H1 (cell line): ENCODE data around the gene MYO9B. TPM values are rescaled to one million over a fixed set of nuclear protein-coding genes. Genes with fewer than 3 reads are reported as not detected.

Experiments used
- CTCF ChIA-PET: fragments of 300-600 bp; sonication (Branson Sonifier 250); formaldehyde crosslinking; loops from one replicate; lab custom pipeline; 2021; ENCODE audit not compliant: partially characterized antibody; lab: Charles Lee
- POLR2A ChIA-PET: fragments of 300-600 bp; sonication (Branson Sonifier 250); formaldehyde crosslinking; loops from one replicate; lab custom pipeline; 2021; ENCODE audit warnings: inconsistent platforms; ENCODE audit not compliant: partially characterized antibody; lab: Charles Lee
- DNase-seq, 2 experiments: peaks; one replicate each; pipeline versions ENCODE4 v3.0.0 to v3.0.0-alpha.2; 2010 to 2022; ENCODE audit warnings: low spot score in 2 of 2, low read depth in 1 of 2, mixed read lengths in 1 of 2
- FAIRE-seq: peaks from 2 replicates; lab custom pipeline; 2011; peaks lifted over from hg19 to GRCh38; lab: Jason Lieb, UNC
- H2AFZ ChIP-seq: 2 replicates; pipeline ENCODE4 v1.8.1; 2012; ENCODE audit warnings: low read length, inconsistent platforms
- H2AK5ac ChIP-seq: 2 replicates; pipeline ENCODE4 v1.6.1; 2013; ENCODE audit warnings: low read depth, low read length
- H2BK120ac ChIP-seq: replicated peaks from 2 replicates; pipeline ENCODE3; 2013; ENCODE audit warnings: low read depth, low read length, inconsistent platforms
- H2BK12ac ChIP-seq: 2 replicates; pipeline ENCODE4 v1.6.1; 2013; ENCODE audit warnings: low read depth, low read length
- H2BK15ac ChIP-seq: 2 replicates; pipeline ENCODE4 v1.6.1; 2013; ENCODE audit warnings: low read length
- H2BK20ac ChIP-seq: 2 replicates; pipeline ENCODE4 v1.6.1; 2013; ENCODE audit warnings: low read length
- H2BK5ac ChIP-seq: 2 replicates; pipeline ENCODE4 v1.6.1; 2013; ENCODE audit warnings: low read depth, low read length
- H3K14ac ChIP-seq: 2 replicates; pipeline ENCODE4 v1.6.1; 2013; ENCODE audit warnings: inconsistent platforms; ENCODE audit not compliant: insufficient read length
- H3K18ac ChIP-seq: 2 replicates; pipeline ENCODE4 v1.6.1; 2013; ENCODE audit warnings: low read length; ENCODE audit errors: extremely low read depth
- H3K23ac ChIP-seq: 2 replicates; pipeline ENCODE4 v1.6.1; 2013; ENCODE audit warnings: inconsistent platforms; ENCODE audit not compliant: insufficient read length
- H3K23me2 ChIP-seq: 2 replicates; pipeline ENCODE4 v1.6.1; 2013; ENCODE audit warnings: low read depth, low read length
- H3K27ac ChIP-seq: 2 replicates; pipeline ENCODE4 v1.6.1; 2011; ENCODE audit warnings: low read depth, low read length, inconsistent platforms
- H3K27me3 ChIP-seq, 4 experiments: replicated peaks in 1 of 4; 1 replicate in 1 of 4; 2 replicates in 3 of 4; pipeline versions ENCODE4 v1.6.1 to v1.8.1; 2011 to 2013; ENCODE audit warnings: low read length in 3 of 4, mild to moderate bottlenecking in 3 of 4, inconsistent platforms in 2 of 4, mixed read lengths in 2 of 4, moderate library complexity in 1 of 4; ENCODE audit not compliant: control insufficient read depth in 3 of 4, insufficient read depth in 3 of 4; ENCODE audit errors: extremely low read depth in 1 of 4
- H3K36me3 ChIP-seq, 4 experiments: 2 replicates each; pipeline versions ENCODE4 v1.6.1 to v1.8.1; 2011 to 2013; ENCODE audit warnings: mild to moderate bottlenecking in 4 of 4, low read length in 3 of 4, moderate library complexity in 2 of 4, control low read depth in 1 of 4, inconsistent platforms in 1 of 4; ENCODE audit not compliant: insufficient read depth in 4 of 4, control insufficient read depth in 2 of 4
- H3K4ac ChIP-seq: replicated peaks from 2 replicates; pipeline ENCODE3; 2013; ENCODE audit warnings: low read length, low read depth, mixed read lengths, inconsistent platforms; ENCODE audit not compliant: insufficient read length
- H3K4me1 ChIP-seq, 4 experiments: replicated peaks in 1 of 4; 1 replicate in 1 of 4; 2 replicates in 3 of 4; pipeline versions ENCODE4 v1.6.1 to v1.8.1; 2011 to 2013; ENCODE audit warnings: low read length in 3 of 4, inconsistent platforms in 2 of 4, mixed read lengths in 1 of 4; ENCODE audit not compliant: insufficient read depth in 4 of 4, control insufficient read depth in 3 of 4
- H3K4me2 ChIP-seq, 2 experiments: 2 replicates each; pipeline versions ENCODE4 v1.6.1 to v1.8.1; 2011 to 2013; ENCODE audit warnings: low read depth in 2 of 2, low read length in 2 of 2, control low read depth in 1 of 2, inconsistent platforms in 1 of 2, mild to moderate bottlenecking in 1 of 2; ENCODE audit not compliant: insufficient read depth in 1 of 2
- H3K4me3 ChIP-seq, 4 experiments: fragments of 200-600, 300-600 bp in 1 of 4; sonication (generic), shearing (Covaris generic), sonication (Bioruptor Twin) in 1 of 4; 2 replicates each; pipeline versions ENCODE4 v1.5.1 to v1.8.1; 2011 to 2016; ENCODE audit warnings: low read length in 4 of 4, low read depth in 3 of 4, control low read depth in 2 of 4, inconsistent platforms in 2 of 4, mild to moderate bottlenecking in 2 of 4, mixed read lengths in 1 of 4, moderate library complexity in 1 of 4; ENCODE audit not compliant: insufficient read depth in 2 of 4; ENCODE audit errors: extremely low read depth in 1 of 4
- H3K56ac ChIP-seq: replicated peaks from 2 replicates; pipeline ENCODE3; 2013; ENCODE audit warnings: low read depth, mild to moderate bottlenecking, mixed read lengths, low read length, inconsistent platforms; ENCODE audit not compliant: insufficient read length
- H3K79me1 ChIP-seq: 2 replicates; pipeline ENCODE4 v1.6.1; 2013; ENCODE audit warnings: low read depth, low read length, control low read depth
- H3K79me2 ChIP-seq, 2 experiments: 2 replicates each; pipeline versions ENCODE4 v1.6.1 to v1.8.1; 2012 to 2013; ENCODE audit warnings: low read length in 2 of 2, mild to moderate bottlenecking in 2 of 2, inconsistent platforms in 1 of 2; ENCODE audit not compliant: insufficient read depth in 2 of 2, control insufficient read depth in 1 of 2
- H3K9ac ChIP-seq, 4 experiments: replicated peaks in 1 of 4; 1 replicate in 1 of 4; 2 replicates in 3 of 4; pipeline versions ENCODE4 v1.6.1 to v1.8.1; 2011 to 2013; ENCODE audit warnings: low read depth in 3 of 4, low read length in 3 of 4, control low read depth in 2 of 4, mild to moderate bottlenecking in 2 of 4, moderate library complexity in 2 of 4, inconsistent platforms in 1 of 4; ENCODE audit errors: extremely low read depth in 1 of 4
- H3K9me3 ChIP-seq, 2 experiments: 2 replicates each; pipeline versions ENCODE4 v1.6.1 to v1.8.1; 2012 to 2013; ENCODE audit warnings: mild to moderate bottlenecking in 2 of 2, moderate library complexity in 2 of 2, control low read depth in 1 of 2, inconsistent platforms in 1 of 2, low read depth in 1 of 2, low read length in 1 of 2, mixed read lengths in 1 of 2; ENCODE audit not compliant: insufficient read depth in 2 of 2
- H4K20me1 ChIP-seq, 2 experiments: replicated peaks in 1 of 2; 2 replicates each; pipeline versions ENCODE3 to v1.8.1; 2011 to 2013; ENCODE audit warnings: inconsistent platforms in 2 of 2, low read length in 2 of 2, mild to moderate bottlenecking in 1 of 2; ENCODE audit not compliant: insufficient read depth in 2 of 2, control insufficient read depth in 1 of 2
- H4K5ac ChIP-seq: 2 replicates; pipeline ENCODE4 v1.6.1; 2013; ENCODE audit warnings: low read length, low read depth, mixed read lengths, inconsistent platforms; ENCODE audit not compliant: insufficient read length
- H4K8ac ChIP-seq: 2 replicates; pipeline ENCODE4 v1.8.0; 2013; ENCODE audit warnings: mild to moderate bottlenecking, moderate library complexity, low read length, inconsistent platforms; ENCODE audit not compliant: insufficient read depth; ENCODE audit errors: extremely low read depth
- H4K91ac ChIP-seq: replicated peaks from 2 replicates; pipeline ENCODE3; 2013; ENCODE audit warnings: low read length, mixed read lengths, inconsistent platforms; ENCODE audit not compliant: insufficient read length
- POU5F1 ChIP-seq: IDR thresholded peaks from 2 replicates; pipeline ENCODE4 v1.6.1; 2011; ENCODE audit warnings: low read depth, mild to moderate bottlenecking, low read length, moderate library complexity
- SIN3A ChIP-seq, 2 experiments: IDR thresholded peaks in 1 of 2; conservative IDR thresholded peaks in 1 of 2; 2 replicates each; pipeline ENCODE4 v1.6.1; 2011 to 2012; ENCODE audit warnings: low read length in 2 of 2, improper control_type of control experiment in 1 of 2, low read depth in 1 of 2, mild to moderate bottlenecking in 1 of 2
- TBP ChIP-seq: IDR thresholded peaks from 2 replicates; pipeline ENCODE4 v1.6.1; 2011; ENCODE audit warnings: low read depth, low read length, improper control_type of control experiment
- ZNF274 ChIP-seq: IDR thresholded peaks from 2 replicates; pipeline ENCODE4 v1.7.0; 2012; ENCODE audit warnings: low read length, borderline replicate concordance; ENCODE audit errors: extremely low read depth
- WGBS, 2 experiments: shearing (Covaris generic) in 1 of 2; methylation state at CpG; one replicate each; pipeline versions ENCODE4 v1.1.6 to v1.1.7; 2013 to 2015; ENCODE audit warnings: low lambda C conversion rate in 2 of 2, mixed read lengths in 2 of 2, inconsistent platforms in 1 of 2, low coverage in 1 of 2, missing lambda C conversion rate in 1 of 2; ENCODE audit not compliant: insufficient replicate concordance in 2 of 2, insufficient coverage in 1 of 2, insufficient read length in 1 of 2; ENCODE audit errors: extremely low coverage in 1 of 2, missing lambda C conversion rate in 1 of 2; 5-methylcytosine and 5-hydroxymethylcytosine counted together
- polyA plus RNA-seq, 7 experiments: library from polyadenylated mRNA; depleted of rRNA in 3 of 7; stranded (reverse) in 5 of 7; unstranded in 2 of 7; fragments of >200 nt in 5 of 7; fragments of 200-250 nt in 2 of 7; gene quantifications; 1 replicate in 5 of 7; 2 replicates in 1 of 7; 4 replicates in 1 of 7; pipeline versions ENCODE4 v1.2.1 to v1.2.3, GENCODE V29; 2011 to 2013; ENCODE audit warnings: missing spikeins in 2 of 7, mixed read lengths in 2 of 7
- total RNA-seq: library from RNA; stranded (reverse); fragmentation: NEBNext Ultra II Directional; extraction: Animal tissue kit (Norgen Biotek cat#: 25700); gene quantifications from 2 replicates; pipeline ENCODE4 v1.2.1, GENCODE V29; 2021

MYO9B gene
- total and polyA plus RNA-seq, 2 of the 8 experiments (the other 6 are each of a cell fraction or from before 2014, with no cell fraction given) = 27.6 to 77.1 TPM

DNA sequence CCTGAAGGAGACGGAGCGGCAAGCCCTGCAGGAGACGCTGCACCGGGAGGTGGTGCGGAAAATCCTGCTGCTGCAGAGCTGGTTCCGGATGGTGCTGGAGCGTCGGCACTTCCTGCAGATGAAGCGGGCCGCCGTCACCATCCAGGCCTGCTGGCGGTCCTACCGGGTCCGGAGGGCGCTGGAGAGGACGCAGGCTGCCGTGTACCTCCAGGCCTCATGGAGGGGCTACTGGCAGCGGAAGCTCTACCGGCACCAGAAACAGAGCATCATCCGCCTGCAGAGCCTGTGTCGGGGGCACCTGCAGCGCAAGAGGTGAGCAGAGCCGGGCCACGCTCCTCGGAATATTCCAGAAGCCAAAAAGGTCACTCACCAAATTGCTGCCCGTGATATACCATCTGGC lies 117.2 kb downstream of the MYO9B start:
- H3K18ac ChIP-seq = no peak overlapping the region
- no peak overlapping the region for H2BK12ac ChIP-seq
- WGBS, 2 experiments = 95% methylated on average over 25 of the region's 26 CpGs; no CpG with 5 or more reads in 1 of the 2 experiments
- H4K5ac ChIP-seq = no peak overlapping the region
- no peak overlapping the region for H3K23ac ChIP-seq
- no peak for FAIRE-seq
- no peak overlapping the region for H2BK20ac ChIP-seq
- no peaks in the 10 kb centered on the region for H3K79me1 ChIP-seq
- H3K4me3 ChIP-seq = no peak overlapping the region
- H3K4me1 ChIP-seq = no peaks in the 10 kb centered on the region; a peak in 2 of 7 replicates
- CTCF ChIA-PET = interaction anchor here (0.7 to 2.4 kb wide), 4 partner anchors 13 to 124 kb away, joined by 3 to 7 read pairs (median 3); partner anchors contain the start of gene OCEL1
- peaks cover 2% of the 10 kb centered on the region; the same call in 1 of the 2 replicates for H3K23me2 ChIP-seq
- POLR2A ChIA-PET = no interaction called here
- no peak overlapping the region for H2BK120ac ChIP-seq
- H2AK5ac ChIP-seq = no peak overlapping the region
- H4K91ac ChIP-seq = no peak overlapping the region
- no peak overlapping the region for H3K4ac ChIP-seq
- H3K27me3 ChIP-seq = no peaks in the 10 kb centered on the region
- H3K36me3 ChIP-seq = peaks cover 19 to 39% (median 25%) of the 10 kb centered on the region in 4 experiments
- H3K9me3 ChIP-seq = no peaks in the 10 kb centered on the region
- no peak for DNase-seq
- H4K20me1 ChIP-seq = peaks cover 3 to 5% of the 10 kb centered on the region in 2 experiments
- H3K27ac ChIP-seq = no peak overlapping the region
- no peak overlapping the region for H3K56ac ChIP-seq
- no peaks in the 10 kb centered on the region for H3K79me2 ChIP-seq
- no peak overlapping the region for H2BK15ac ChIP-seq
- no peak overlapping the region for H3K14ac ChIP-seq
- no peak overlapping the region for H3K9ac ChIP-seq
- no peak overlapping the region for H2BK5ac ChIP-seq
- no peak overlapping the region for H4K8ac ChIP-seq
- H3K4me2 ChIP-seq = no peak overlapping the region
- H2AFZ ChIP-seq = no peak overlapping the region
- TF ChIP-seq POU5F1 = no peak
- TF ChIP-seq ZNF274 = no peak
- no peak for TF ChIP-seq SIN3A (conservative IDR thresholded peaks at IDR 0.05 in 1 of 2, IDR thresholded peaks at IDR 0.05 in 1 of 2; ENCODE audit: low read depth in 1 of 2, low read length in 2 of 2)
- TF ChIP-seq TBP = no peak
